Measurements from ENCODE around the gene ST6GALNAC4.

- TF ChIP-seq CTCF (IDR thresholded peaks at IDR 0.05) = no peak
- no peak for TF ChIP-seq EZH2 (IDR thresholded peaks at IDR 0.05)
- TF ChIP-seq EZH2phosphoT487 (IDR thresholded peaks at IDR 0.05) = no peak
Observed at GRCh38 chr9:127928676-127929624, 12.1 kb upstream of the ST6GALNAC4 start.
